ENCODE measurements around the gene LMO2.

Gene LMO2

GRCh38 chr11:33891714-33892327, at the start of gene LMO2:
Gene LMO2, minus strand, starts transcription at chr11:33892076. Its CDS starts 22,360 bp downstream, at chr11:33869716.
- Histone ChIP-seq H3K27ac (no peak within 1 kb of the TSS), H3K36me3 (no peaks in the 10 kb centered on the region), H3K4me1 (no peaks in the 10 kb centered on the region), H3K4me3 (no peak within 1 kb of the TSS), H3K27me3 (peaks cover 0 to 2% of the 10 kb centered on the region in 2 donors), H3K9me3 (no peaks in the 10 kb centered on the region)
- intact Hi-C loops (cut with DNase I; ENCODE audit: low total_unique reads): no loop called here
- TF ChIP-seq CTCF (IDR thresholded peaks at IDR 0.05): no peak
- no peak for DNase-seq

GRCh38 chr11:33940538-33940815, 48.6 kb upstream of the LMO2 start:
- no peak for TF ChIP-seq CTCF (IDR thresholded peaks at IDR 0.05)
- intact Hi-C loops (cut with DNase I; ENCODE audit: low total_unique reads): no loop called here
- H3K4me1 ChIP-seq: peaks cover 0 to 13% (median 0%) of the 10 kb centered on the region in 4 donors
- H3K9me3 ChIP-seq: no peaks in the 10 kb centered on the region
- H3K36me3 ChIP-seq: no peaks in the 10 kb centered on the region
- no peak overlapping the region for H3K4me3 ChIP-seq
- no peak for DNase-seq
- H3K27me3 ChIP-seq: no peaks in the 10 kb centered on the region
- H3K27ac ChIP-seq: no peak overlapping the region

- H3K4me1 ChIP-seq: peaks cover 0 to 5% (median 1%) of the 10 kb centered on the region in 4 donors
- intact Hi-C loops (cut with DNase I; ENCODE audit: low total_unique reads): no loop called here
- H3K9me3 ChIP-seq: no peaks in the 10 kb centered on the region
- H3K27me3 ChIP-seq: no peaks in the 10 kb centered on the region
- H3K36me3 ChIP-seq: no peaks in the 10 kb centered on the region
- peak overlapping the region; percentile 18 to 39 for H3K27ac ChIP-seq
- DNase-seq: peak; percentile 82 to 88
- no peak for TF ChIP-seq CTCF (IDR thresholded peaks at IDR 0.05)
- H3K4me3 ChIP-seq: no peak overlapping the region
Measured at GRCh38 chr11:33936725-33937604, 45.1 kb upstream of the LMO2 start.

- intact Hi-C loops (cut with DNase I; ENCODE audit: low total_unique reads): no loop called here
- Histone ChIP-seq H3K4me1 (peaks cover 0 to 12% (median 7%) of the 10 kb centered on the region in 4 donors), H3K4me3 (no peak overlapping the region), H3K27ac (no peak overlapping the region), H3K36me3 (no peaks in the 10 kb centered on the region), H3K27me3 (no peaks in the 10 kb centered on the region), H3K9me3 (no peaks in the 10 kb centered on the region)
- no peak for DNase-seq
- TF ChIP-seq CTCF (IDR thresholded peaks at IDR 0.05): no peak
Measured at GRCh38 chr11:33935461-33936456, 43.9 kb upstream of the LMO2 start.

- Histone ChIP-seq H3K27me3 (no peaks in the 10 kb centered on the region), H3K36me3 (no peaks in the 10 kb centered on the region), H3K4me3 (no peak overlapping the region), H3K9me3 (no peaks in the 10 kb centered on the region), H3K4me1 (peaks cover 0 to 20% (median 10%) of the 10 kb centered on the region in 4 donors), H3K27ac (no peak overlapping the region)
- intact Hi-C loops (cut with DNase I; ENCODE audit: low total_unique reads): no loop called here
- DNase-seq: no peak
- no peak for TF ChIP-seq CTCF (IDR thresholded peaks at IDR 0.05)
Measured at GRCh38 chr11:33935005-33935404, 43.1 kb upstream of the LMO2 start.

All from tibial artery (tissue), 4 donors.